Uterus (tissue), 4 donors: ENCODE measurements around the gene DVL1. TPM values are rescaled to one million over a fixed set of nuclear protein-coding genes. Genes with fewer than 3 reads are reported as not detected.
"Not testable (repeated sequence)": the region's sequence is repeated elsewhere in the genome, so short reads cannot be mapped to it uniquely, and the experiment has no call there.

Experiments
- DNase-seq, 2 donors: peaks; one replicate each; pipeline ENCODE4 v3.0.0-alpha.2; 2019 to 2020
- H3K27ac ChIP-seq, 2 donors: fragments of 200-600 bp; sonication (generic); 1 replicate in 1 of 2; 2 replicates in 1 of 2; pipeline ENCODE4 v1.5.1; 2016 to 2018
- H3K27me3 ChIP-seq, 2 donors: fragments of 200-600 bp; sonication (generic); one replicate each; pipeline ENCODE4 v1.5.1; 2018 to 2019; ENCODE audit warnings: control low read depth in 1 of 2
- H3K36me3 ChIP-seq, 2 donors: fragments of 200-600 bp; sonication (generic); one replicate each; pipeline ENCODE4 v1.5.1; 2019; ENCODE audit warnings: control low read depth in 1 of 2
- H3K4me1 ChIP-seq, 2 donors: fragments of 200-600 bp; sonication (generic); one replicate each; pipeline ENCODE4 v1.5.1; 2018 to 2019; ENCODE audit warnings: control low read depth in 1 of 2
- H3K4me3 ChIP-seq, 2 donors: fragments of 200-600 bp; sonication (generic); 1 replicate in 1 of 2; 2 replicates in 1 of 2; pipeline ENCODE4 v1.5.1; 2018 to 2019; ENCODE audit warnings: mild to moderate bottlenecking in 1 of 2
- H3K9me3 ChIP-seq, 2 donors: fragments of 200-600 bp; sonication (generic); one replicate each; pipeline ENCODE4 v1.5.1; 2019; ENCODE audit warnings: control low read depth in 1 of 2
- CTCF ChIP-seq, 4 experiments: fragments of 200-600 bp in 2 of 4; fragments of 450-650 bp in 2 of 4; sonication (generic) in 2 of 4; IDR thresholded peaks; one replicate each; pipeline ENCODE4 v1.5.1; 2016 to 2019; ENCODE audit warnings: antibody characterized with exemption in 4 of 4, mild to moderate bottlenecking in 2 of 4, moderate library complexity in 1 of 4
- POLR2A ChIP-seq, 2 donors: fragments of 450-650 bp; IDR thresholded peaks; one replicate each; pipeline ENCODE4 v1.6.1; 2016; ENCODE audit warnings: antibody characterized with exemption in 2 of 2, mild to moderate bottlenecking in 1 of 2, moderate library complexity in 1 of 2
- intact Hi-C: fragments of 100-400 bp; cut with DNase I; formaldehyde crosslinking; loops from one replicate; pipeline ENCODE4 v1.15.1; 2023; ENCODE audit warnings: low total_unique reads
- total RNA-seq, 4 donors: library from RNA; depleted of rRNA in 3 of 4; stranded (reverse); fragments of >200 nt in 3 of 4; gene quantifications; one replicate each; pipeline versions ENCODE4 v1.1.0 to v1.2.4, GENCODE V29; 2014 to 2023
- donor health status: DM: yes; HTN: yes; CAD: no.

The DVL1 gene
- total RNA-seq, 4 donors from 2014 or later = 35.6 to 94.5 (median 49.7) TPM

- intact Hi-C loops = no loop called here
- no peak for DNase-seq
- H3K4me3 ChIP-seq = no peak overlapping the region
- H3K27me3 ChIP-seq = no peaks in the 10 kb centered on the region
- no peaks in the 10 kb centered on the region for H3K36me3 ChIP-seq
- H3K4me1 ChIP-seq = peaks cover 0 to 17% of the 10 kb centered on the region in 2 donors
- H3K9me3 ChIP-seq = no peaks in the 10 kb centered on the region
- H3K27ac ChIP-seq = peak overlapping the region in 1 of 2 donors; percentile 58
- TF ChIP-seq POLR2A (IDR thresholded peaks at IDR 0.05) = no peak
- TF ChIP-seq CTCF (IDR thresholded peaks at IDR 0.05) = no peak
Measured at GRCh38 chr1:1371364-1371745, 22.1 kb upstream of the DVL1 start.

GRCh38 chr1:1370771-1371300 lies 21.6 kb upstream of the DVL1 start:
- Histone ChIP-seq H3K36me3 (no peaks in the 10 kb centered on the region), H3K27ac (no peak overlapping the region), H3K27me3 (no peaks in the 10 kb centered on the region), H3K4me3 (no peak overlapping the region), H3K4me1 (peaks cover 0 to 17% of the 10 kb centered on the region in 2 donors), H3K9me3 (no peaks in the 10 kb centered on the region)
- TF ChIP-seq POLR2A (IDR thresholded peaks at IDR 0.05) = no peak
- DNase-seq = no peak
- intact Hi-C loops = no loop called here

GRCh38 chr1:1370094-1370493 lies 20.9 kb upstream of the DVL1 start:
- H3K27me3 ChIP-seq, H3K4me3 ChIP-seq, H3K27ac ChIP-seq, DNase-seq, H3K9me3 ChIP-seq, intact Hi-C loops, H3K36me3 ChIP-seq: not testable (repeated sequence)
- peaks cover 0 to 17% of the 10 kb centered on the region in 2 donors for H3K4me1 ChIP-seq

GRCh38 chr1:1367315-1367714 lies 18.1 kb upstream of the DVL1 start:
- intact Hi-C loops = no loop called here
- no peak for DNase-seq
- no peak overlapping the region for H3K27ac ChIP-seq
- H3K4me1 ChIP-seq = peaks cover 0 to 6% of the 10 kb centered on the region in 2 donors
- no peaks in the 10 kb centered on the region for H3K9me3 ChIP-seq
- no peak overlapping the region for H3K4me3 ChIP-seq
- TF ChIP-seq CTCF (IDR thresholded peaks at IDR 0.05) = no peak
- no peak for TF ChIP-seq POLR2A (IDR thresholded peaks at IDR 0.05)
- H3K36me3 ChIP-seq = no peaks in the 10 kb centered on the region
- no peaks in the 10 kb centered on the region for H3K27me3 ChIP-seq

GRCh38 chr1:1366699-1367066 lies 17.5 kb upstream of the DVL1 start:
- Histone ChIP-seq H3K9me3 (no peaks in the 10 kb centered on the region), H3K4me1 (peaks cover 0 to 3% of the 10 kb centered on the region in 2 donors), H3K27me3 (no peaks in the 10 kb centered on the region), H3K4me3 (no peak overlapping the region), H3K27ac (no peak overlapping the region), H3K36me3 (no peaks in the 10 kb centered on the region)
- TF ChIP-seq CTCF (IDR thresholded peaks at IDR 0.05) = no peak
- TF ChIP-seq POLR2A (IDR thresholded peaks at IDR 0.05) = no peak
- no peak for DNase-seq
- intact Hi-C loops = no loop called here

GRCh38 chr1:1365875-1366698 lies 16.9 kb upstream of the DVL1 start:
- no peak for DNase-seq
- Histone ChIP-seq H3K4me1 (no peaks in the 10 kb centered on the region), H3K27ac (no peak overlapping the region), H3K36me3 (no peaks in the 10 kb centered on the region), H3K27me3 (no peaks in the 10 kb centered on the region), H3K4me3 (no peak overlapping the region), H3K9me3 (no peaks in the 10 kb centered on the region)
- no peak for TF ChIP-seq POLR2A (IDR thresholded peaks at IDR 0.05)
- no peak for TF ChIP-seq CTCF (IDR thresholded peaks at IDR 0.05)
- intact Hi-C loops = no loop called here
